Trophoblast cell (in vitro differentiated cells and primary cell): Measurements from ENCODE around the gene NCAPH2.
A peak's percentile ranks its signal among the peaks of the same experiment; 100 is the strongest.

Source experiments
- DNase-seq, 2 donors: peaks; one replicate each; pipeline ENCODE4 v3.0.0-alpha.2; 2016
- H2AFZ ChIP-seq: 2 replicates; pipeline ENCODE4 v1.6.1; 2013; ENCODE audit warnings: low read length, moderate library complexity, mild to moderate bottlenecking; ENCODE audit not compliant: insufficient read depth, poor library complexity
- H2AK5ac ChIP-seq: 2 replicates; pipeline ENCODE4 v1.6.1; 2013; ENCODE audit warnings: mild to moderate bottlenecking, low read length
- H2BK120ac ChIP-seq: 2 replicates; pipeline ENCODE4 v1.6.1; 2013; ENCODE audit warnings: low read length, mild to moderate bottlenecking, moderate library complexity; ENCODE audit not compliant: insufficient read depth, poor library complexity
- H2BK12ac ChIP-seq: 2 replicates; pipeline ENCODE4 v1.6.1; 2013; ENCODE audit warnings: mild to moderate bottlenecking, low read length, moderate library complexity
- H2BK5ac ChIP-seq: 2 replicates; pipeline ENCODE4 v1.6.1; 2013; ENCODE audit warnings: low read length, low read depth, moderate library complexity, mild to moderate bottlenecking; ENCODE audit not compliant: poor library complexity
- H3K14ac ChIP-seq: 2 replicates; pipeline ENCODE4 v1.6.1; 2013; ENCODE audit warnings: mild to moderate bottlenecking, low read length
- H3K18ac ChIP-seq: 2 replicates; pipeline ENCODE4 v1.6.1; 2013; ENCODE audit warnings: mild to moderate bottlenecking, low read length
- H3K23ac ChIP-seq: 2 replicates; pipeline ENCODE4 v1.6.1; 2013; ENCODE audit warnings: low read length
- H3K27ac ChIP-seq: 2 replicates; pipeline ENCODE4 v1.5.1; 2013; ENCODE audit warnings: low read depth, mild to moderate bottlenecking, inconsistent platforms, low read length, moderate library complexity
- H3K27me3 ChIP-seq: 2 replicates; pipeline ENCODE4 v1.6.1; 2013; ENCODE audit warnings: inconsistent platforms, mild to moderate bottlenecking, low read length, moderate library complexity; ENCODE audit not compliant: insufficient read depth
- H3K36me3 ChIP-seq, 2 experiments: 1 replicate in 1 of 2; 2 replicates in 1 of 2; pipeline ENCODE4 v1.6.1; 2013; ENCODE audit warnings: low read length in 2 of 2, mild to moderate bottlenecking in 2 of 2, moderate library complexity in 1 of 2; ENCODE audit not compliant: insufficient read depth in 2 of 2, control insufficient read depth in 1 of 2
- H3K4ac ChIP-seq: 2 replicates; pipeline ENCODE4 v1.6.1; 2013; ENCODE audit warnings: low read depth, mild to moderate bottlenecking, low read length, moderate library complexity
- H3K4me1 ChIP-seq, 2 experiments: 1 replicate in 1 of 2; 2 replicates in 1 of 2; pipeline ENCODE4 v1.6.1; 2013; ENCODE audit warnings: low read length in 2 of 2, mild to moderate bottlenecking in 2 of 2, moderate library complexity in 1 of 2; ENCODE audit not compliant: insufficient read depth in 2 of 2, control insufficient read depth in 1 of 2
- H3K4me2 ChIP-seq: 2 replicates; pipeline ENCODE4 v1.6.1; 2013; ENCODE audit warnings: inconsistent platforms, mild to moderate bottlenecking, low read length, moderate library complexity
- H3K4me3 ChIP-seq: 2 replicates; pipeline ENCODE4 v1.5.1; 2013; ENCODE audit warnings: mild to moderate bottlenecking, low read depth, low read length, inconsistent platforms
- H3K79me1 ChIP-seq: one replicate; pipeline ENCODE4 v1.6.1; 2013; ENCODE audit warnings: low read length
- H3K79me2 ChIP-seq: 2 replicates; pipeline ENCODE4 v1.6.1; 2013; ENCODE audit warnings: low read length, mild to moderate bottlenecking; ENCODE audit not compliant: control insufficient read depth, insufficient read depth, poor library complexity
- H3K9ac ChIP-seq: 2 replicates; pipeline ENCODE4 v1.6.1; 2013; ENCODE audit warnings: mild to moderate bottlenecking, low read length
- H3K9me3 ChIP-seq: 2 replicates; pipeline ENCODE4 v1.6.1; 2013; ENCODE audit warnings: low read depth, mild to moderate bottlenecking, control low read depth, inconsistent platforms, low read length; ENCODE audit not compliant: insufficient read depth
- H4K12ac ChIP-seq: 2 replicates; pipeline ENCODE4 v1.6.1; 2013; ENCODE audit warnings: low read depth, mild to moderate bottlenecking, low read length, moderate library complexity
- H4K8ac ChIP-seq: 2 replicates; pipeline ENCODE4 v1.6.1; 2013; ENCODE audit warnings: low read depth, mild to moderate bottlenecking, low read length, moderate library complexity
- H4K91ac ChIP-seq: one replicate; pipeline ENCODE4 v1.6.1; 2013; ENCODE audit warnings: low read depth, mild to moderate bottlenecking, low read length, moderate library complexity
- WGBS: extraction: QIAGEN DNeasy Blood & Tissue Kit; methylation state at CpG from one replicate; pipeline ENCODE4 v1.1.7; 2013; ENCODE audit warnings: missing lambda C conversion rate; ENCODE audit not compliant: insufficient read length, insufficient coverage; ENCODE audit errors: extremely low coverage; 5-methylcytosine and 5-hydroxymethylcytosine counted together

NCAPH2 gene

GRCh38 chr22:50568626-50569025 lies 60.6 kb downstream of the NCAPH2 start:
- peak; percentile 73 to 76 for DNase-seq
- H4K91ac ChIP-seq, result no peak overlapping the region
- peaks cover 0 to 2% of the 10 kb centered on the region in 2 experiments for H3K4me1 ChIP-seq
- H3K79me2 ChIP-seq, result no peaks in the 10 kb centered on the region
- no peak overlapping the region for H3K4me2 ChIP-seq
- no peaks in the 10 kb centered on the region for H3K27me3 ChIP-seq
- H3K18ac ChIP-seq, result no peak overlapping the region
- no peak overlapping the region for H2BK12ac ChIP-seq
- no peak overlapping the region for H3K23ac ChIP-seq
- no peak overlapping the region for H3K9ac ChIP-seq
- H3K9me3 ChIP-seq, result peaks cover 2% of the 10 kb centered on the region
- H3K4ac ChIP-seq, result no peak overlapping the region
- no peak overlapping the region for H2BK5ac ChIP-seq
- peaks cover 53 to 56% of the 10 kb centered on the region in 2 experiments for H3K36me3 ChIP-seq
- no peak overlapping the region for H2BK120ac ChIP-seq
- H4K8ac ChIP-seq, result no peak overlapping the region
- no CpG with 5 or more reads among the region's 7 CpGs for WGBS
- H3K4me3 ChIP-seq, result no peak overlapping the region
- no peak overlapping the region for H2AK5ac ChIP-seq
- H3K14ac ChIP-seq, result no peak overlapping the region
- no peak overlapping the region for H2AFZ ChIP-seq
- no peak overlapping the region for H4K12ac ChIP-seq
- H3K27ac ChIP-seq, result no peak overlapping the region
- no peaks in the 10 kb centered on the region for H3K79me1 ChIP-seq

GRCh38 chr22:50569041-50569459 lies 61.0 kb downstream of the NCAPH2 start:
- Histone ChIP-seq H4K8ac (no peak overlapping the region), H4K91ac (no peak overlapping the region), H3K79me1 (no peaks in the 10 kb centered on the region), H3K14ac (no peak overlapping the region), H3K36me3 (peaks cover 57 to 60% of the 10 kb centered on the region in 2 experiments), H3K27me3 (no peaks in the 10 kb centered on the region), H3K4me1 (no peaks in the 10 kb centered on the region), H3K18ac (no peak overlapping the region), H3K79me2 (no peaks in the 10 kb centered on the region), H2BK12ac (no peak overlapping the region), H3K23ac (no peak overlapping the region), H4K12ac (no peak overlapping the region), H3K4me3 (no peak overlapping the region), H2AFZ (no peak overlapping the region), H2BK120ac (no peak overlapping the region), H2BK5ac (no peak overlapping the region), H3K4me2 (no peak overlapping the region), H3K9ac (no peak overlapping the region), H2AK5ac (no peak overlapping the region), H3K4ac (no peak overlapping the region), H3K9me3 (peaks cover 2% of the 10 kb centered on the region), H3K27ac (no peak overlapping the region)
- no CpG with 5 or more reads among the region's 8 CpGs for WGBS
- no peak for DNase-seq

GRCh38 chr22:50569896-50570535 lies 62.0 kb downstream of the NCAPH2 start:
- Histone ChIP-seq H3K27ac (no peak overlapping the region), H3K36me3 (peaks cover 64 to 67% of the 10 kb centered on the region in 2 experiments), H3K4me3 (peak overlapping the region; percentile 3), H3K79me2 (no peaks in the 10 kb centered on the region), H3K14ac (no peak overlapping the region), H3K23ac (no peak overlapping the region), H3K4me1 (no peaks in the 10 kb centered on the region), H3K4me2 (no peak overlapping the region), H3K4ac (no peak overlapping the region), H3K27me3 (no peaks in the 10 kb centered on the region), H4K91ac (no peak overlapping the region), H2BK12ac (no peak overlapping the region), H3K9me3 (peaks cover 2% of the 10 kb centered on the region), H2AK5ac (no peak overlapping the region), H2BK120ac (no peak overlapping the region), H3K18ac (no peak overlapping the region), H3K79me1 (no peaks in the 10 kb centered on the region), H2AFZ (no peak overlapping the region), H2BK5ac (no peak overlapping the region), H4K8ac (no peak overlapping the region), H3K9ac (no peak overlapping the region), H4K12ac (no peak overlapping the region)
- DNase-seq, result peak; percentile 49 to 65
- no CpG with 5 or more reads among the region's 13 CpGs for WGBS

GRCh38 chr22:50570861-50571260 lies 62.8 kb downstream of the NCAPH2 start:
- Histone ChIP-seq H3K4me1 (no peaks in the 10 kb centered on the region), H3K14ac (no peak overlapping the region), H3K23ac (no peak overlapping the region), H2BK5ac (no peak overlapping the region), H3K27ac (no peak overlapping the region), H3K36me3 (peaks cover 64 to 73% of the 10 kb centered on the region in 2 experiments), H4K91ac (no peak overlapping the region), H3K4me3 (no peak overlapping the region), H2BK120ac (no peak overlapping the region), H3K9me3 (peaks cover 3% of the 10 kb centered on the region), H3K27me3 (no peaks in the 10 kb centered on the region), H3K79me2 (no peaks in the 10 kb centered on the region), H4K12ac (no peak overlapping the region), H3K18ac (no peak overlapping the region), H2BK12ac (no peak overlapping the region), H2AK5ac (no peak overlapping the region), H3K9ac (no peak overlapping the region), H3K79me1 (no peaks in the 10 kb centered on the region), H3K4ac (no peak overlapping the region), H4K8ac (no peak overlapping the region), H3K4me2 (no peak overlapping the region), H2AFZ (no peak overlapping the region)
- WGBS, result no CpG with 5 or more reads among the region's 12 CpGs
- DNase-seq, result no peak
